Ishikawa (cell line): ENCODE results near the gene SAXO1.

ENCODE experiments used
- CEBPB ChIP-seq: IDR thresholded peaks from 2 replicates; pipeline ENCODE4 v1.6.1; 2012
- CREB1 ChIP-seq: IDR thresholded peaks from 2 replicates; pipeline ENCODE4 v1.6.1; 2012; ENCODE audit warnings: low read depth
- EGR1 ChIP-seq: IDR thresholded peaks from 2 replicates; pipeline ENCODE4 v1.6.1; 2012
- EP300 ChIP-seq: IDR thresholded peaks from 2 replicates; pipeline ENCODE4 v1.6.1; 2012; ENCODE audit warnings: borderline replicate concordance
- FOXM1 ChIP-seq: IDR thresholded peaks from 2 replicates; pipeline ENCODE4 v1.6.1; 2012; ENCODE audit warnings: low read depth, borderline replicate concordance
- NFIC ChIP-seq: IDR thresholded peaks from 2 replicates; pipeline ENCODE4 v1.6.1; 2012
- RAD21 ChIP-seq: IDR thresholded peaks from 2 replicates; pipeline ENCODE4 v1.6.1; 2012; ENCODE audit warnings: low read depth
- TAF1 ChIP-seq: IDR thresholded peaks from 2 replicates; pipeline ENCODE4 v1.6.1; 2012; ENCODE audit warnings: low read depth, mild to moderate bottlenecking
- TCF12 ChIP-seq: IDR thresholded peaks from 2 replicates; pipeline ENCODE4 v1.6.1; 2012; ENCODE audit warnings: low read depth
- TEAD4 ChIP-seq: IDR thresholded peaks from 2 replicates; pipeline ENCODE4 v1.6.1; 2012
- YY1 ChIP-seq: IDR thresholded peaks from 2 replicates; pipeline ENCODE4 v1.6.1; 2012; ENCODE audit warnings: low read depth
- ZBTB7A ChIP-seq: IDR thresholded peaks from 2 replicates; pipeline ENCODE4 v1.6.1; 2012; ENCODE audit warnings: low read depth
- TF ChIP-seq, protein P1 (sequence below): IDR thresholded peaks from 2 replicates; pipeline ENCODE4 v1.6.1; 2012; ENCODE audit warnings: low read depth, mild to moderate bottlenecking
- TF ChIP-seq, protein P2 (sequence below): IDR thresholded peaks from 2 replicates; pipeline ENCODE4 v1.6.1; 2012
- TF ChIP-seq, protein P3 (sequence below): IDR thresholded peaks from 2 replicates; pipeline ENCODE4 v1.6.1; 2012

The SAXO1 gene

DNA sequence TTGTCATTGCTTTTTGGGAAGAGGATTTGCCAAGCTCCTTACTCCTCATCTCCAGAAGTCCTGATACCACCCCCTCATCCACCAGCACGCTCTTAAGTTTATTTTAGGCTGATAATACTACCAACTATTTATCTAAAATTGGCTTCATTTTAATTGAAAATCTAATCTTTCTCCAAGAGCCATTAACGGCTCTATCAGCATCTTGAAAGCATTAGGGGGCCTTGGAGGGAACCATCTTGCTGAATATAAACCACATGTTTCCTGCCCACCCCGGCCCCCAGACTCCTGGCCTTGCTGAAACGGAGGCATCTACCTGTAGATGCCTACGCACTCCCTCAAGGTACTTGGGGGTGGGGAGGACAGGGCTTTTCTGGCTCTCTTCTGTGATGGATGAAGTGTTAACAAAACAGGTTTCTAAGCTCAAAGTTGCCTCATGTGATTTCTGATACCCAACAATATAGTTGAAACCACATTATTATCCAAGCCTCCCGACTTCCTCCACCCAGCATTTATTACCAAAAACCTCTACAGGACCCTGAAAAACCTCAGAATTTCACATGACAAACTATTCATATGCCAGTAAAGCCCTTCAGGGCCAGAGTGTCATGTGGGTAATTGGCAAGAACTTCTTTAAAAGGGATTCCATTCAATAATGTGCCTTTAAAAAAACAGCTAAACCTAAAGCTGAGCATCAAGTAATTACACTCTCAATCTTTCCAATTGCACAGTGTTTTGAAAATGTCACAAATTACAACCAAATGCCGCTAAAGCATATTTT is 96.7 kb downstream of the SAXO1 start:
- TF ChIP-seq EP300 (no peak), CEBPB (no peak), CREB1 (no peak), FOXM1 (no peak), EGR1 (no peak), TCF12 (no peak), TEAD4 (no peak), YY1 (no peak), NFIC (no peak), ZBTB7A (no peak), TAF1 (no peak), RAD21 (no peak)
- TF ChIP-seq, protein P1, sequence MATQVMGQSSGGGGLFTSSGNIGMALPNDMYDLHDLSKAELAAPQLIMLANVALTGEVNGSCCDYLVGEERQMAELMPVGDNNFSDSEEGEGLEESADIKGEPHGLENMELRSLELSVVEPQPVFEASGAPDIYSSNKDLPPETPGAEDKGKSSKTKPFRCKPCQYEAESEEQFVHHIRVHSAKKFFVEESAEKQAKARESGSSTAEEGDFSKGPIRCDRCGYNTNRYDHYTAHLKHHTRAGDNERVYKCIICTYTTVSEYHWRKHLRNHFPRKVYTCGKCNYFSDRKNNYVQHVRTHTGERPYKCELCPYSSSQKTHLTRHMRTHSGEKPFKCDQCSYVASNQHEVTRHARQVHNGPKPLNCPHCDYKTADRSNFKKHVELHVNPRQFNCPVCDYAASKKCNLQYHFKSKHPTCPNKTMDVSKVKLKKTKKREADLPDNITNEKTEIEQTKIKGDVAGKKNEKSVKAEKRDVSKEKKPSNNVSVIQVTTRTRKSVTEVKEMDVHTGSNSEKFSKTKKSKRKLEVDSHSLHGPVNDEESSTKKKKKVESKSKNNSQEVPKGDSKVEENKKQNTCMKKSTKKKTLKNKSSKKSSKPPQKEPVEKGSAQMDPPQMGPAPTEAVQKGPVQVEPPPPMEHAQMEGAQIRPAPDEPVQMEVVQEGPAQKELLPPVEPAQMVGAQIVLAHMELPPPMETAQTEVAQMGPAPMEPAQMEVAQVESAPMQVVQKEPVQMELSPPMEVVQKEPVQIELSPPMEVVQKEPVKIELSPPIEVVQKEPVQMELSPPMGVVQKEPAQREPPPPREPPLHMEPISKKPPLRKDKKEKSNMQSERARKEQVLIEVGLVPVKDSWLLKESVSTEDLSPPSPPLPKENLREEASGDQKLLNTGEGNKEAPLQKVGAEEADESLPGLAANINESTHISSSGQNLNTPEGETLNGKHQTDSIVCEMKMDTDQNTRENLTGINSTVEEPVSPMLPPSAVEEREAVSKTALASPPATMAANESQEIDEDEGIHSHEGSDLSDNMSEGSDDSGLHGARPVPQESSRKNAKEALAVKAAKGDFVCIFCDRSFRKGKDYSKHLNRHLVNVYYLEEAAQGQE, result no peak
- TF ChIP-seq, protein P2, sequence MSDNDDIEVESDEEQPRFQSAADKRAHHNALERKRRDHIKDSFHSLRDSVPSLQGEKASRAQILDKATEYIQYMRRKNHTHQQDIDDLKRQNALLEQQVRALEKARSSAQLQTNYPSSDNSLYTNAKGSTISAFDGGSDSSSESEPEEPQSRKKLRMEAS, result no peak
- TF ChIP-seq, protein P3, sequence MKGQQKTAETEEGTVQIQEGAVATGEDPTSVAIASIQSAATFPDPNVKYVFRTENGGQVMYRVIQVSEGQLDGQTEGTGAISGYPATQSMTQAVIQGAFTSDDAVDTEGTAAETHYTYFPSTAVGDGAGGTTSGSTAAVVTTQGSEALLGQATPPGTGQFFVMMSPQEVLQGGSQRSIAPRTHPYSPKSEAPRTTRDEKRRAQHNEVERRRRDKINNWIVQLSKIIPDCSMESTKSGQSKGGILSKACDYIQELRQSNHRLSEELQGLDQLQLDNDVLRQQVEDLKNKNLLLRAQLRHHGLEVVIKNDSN, result no peak

DNA sequence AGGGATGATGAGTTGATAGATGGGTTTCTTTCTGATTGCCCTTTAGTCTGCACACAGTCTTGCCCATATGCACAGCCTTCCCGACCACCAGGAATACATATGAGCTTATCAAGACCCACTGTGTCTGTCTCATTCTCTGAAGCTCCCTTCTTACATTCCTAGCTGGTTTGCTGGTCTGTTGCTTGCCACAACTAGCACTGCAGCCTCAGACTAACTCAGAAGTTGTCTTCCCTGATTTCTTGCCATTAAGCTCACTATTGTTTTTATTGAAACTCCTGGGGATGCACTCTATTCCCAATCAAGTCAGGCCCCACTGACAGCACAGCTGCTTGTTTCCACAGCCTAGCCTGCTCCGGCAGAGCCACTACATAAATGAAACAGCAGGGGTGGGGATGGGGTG is 97.5 kb downstream of the SAXO1 start:
- no peak for TF ChIP-seq EGR1
- TF ChIP-seq CEBPB, result no peak
- TF ChIP-seq, protein P2, result no peak
- TF ChIP-seq RAD21, result no peak
- TF ChIP-seq, protein P3, result no peak
- TF ChIP-seq NFIC, result no peak
- TF ChIP-seq TAF1, result no peak
- TF ChIP-seq, protein P1, result no peak
- TF ChIP-seq TCF12, result no peak
- TF ChIP-seq YY1, result no peak
- no peak for TF ChIP-seq FOXM1
- no peak for TF ChIP-seq TEAD4
- no peak for TF ChIP-seq ZBTB7A

DNA sequence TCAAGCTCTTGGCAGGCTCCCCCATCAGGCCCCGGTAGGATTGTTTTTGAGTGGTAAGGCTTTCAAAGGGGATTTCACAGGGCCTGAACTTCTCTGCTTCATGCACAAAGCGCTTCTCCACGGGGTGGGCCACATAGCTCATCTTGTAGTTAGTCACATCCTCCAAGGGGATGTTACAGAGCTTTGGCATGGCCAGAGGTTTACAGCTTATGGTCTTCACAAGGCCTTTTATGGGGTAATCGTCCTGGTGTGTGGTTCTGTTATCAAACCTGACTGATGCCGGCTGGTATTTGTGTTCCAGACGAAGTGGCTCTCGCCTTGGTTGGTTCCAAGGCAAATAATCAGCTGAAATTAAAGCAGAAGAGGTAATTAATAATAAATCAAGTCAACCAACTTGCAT is 104.3 kb downstream of the SAXO1 start:
- TF ChIP-seq CEBPB, result no peak
- TF ChIP-seq FOXM1, result no peak
- TF ChIP-seq, protein P2, result no peak
- TF ChIP-seq RAD21, result no peak
- TF ChIP-seq EP300, result no peak
- TF ChIP-seq CREB1, result no peak
- TF ChIP-seq TAF1, result no peak
- no peak for TF ChIP-seq TCF12
- TF ChIP-seq EGR1, result no peak
- TF ChIP-seq YY1, result no peak
- TF ChIP-seq TEAD4, result no peak
- TF ChIP-seq, protein P1, result no peak
- no peak for TF ChIP-seq NFIC
- no peak for TF ChIP-seq ZBTB7A
- TF ChIP-seq, protein P3, result no peak

DNA sequence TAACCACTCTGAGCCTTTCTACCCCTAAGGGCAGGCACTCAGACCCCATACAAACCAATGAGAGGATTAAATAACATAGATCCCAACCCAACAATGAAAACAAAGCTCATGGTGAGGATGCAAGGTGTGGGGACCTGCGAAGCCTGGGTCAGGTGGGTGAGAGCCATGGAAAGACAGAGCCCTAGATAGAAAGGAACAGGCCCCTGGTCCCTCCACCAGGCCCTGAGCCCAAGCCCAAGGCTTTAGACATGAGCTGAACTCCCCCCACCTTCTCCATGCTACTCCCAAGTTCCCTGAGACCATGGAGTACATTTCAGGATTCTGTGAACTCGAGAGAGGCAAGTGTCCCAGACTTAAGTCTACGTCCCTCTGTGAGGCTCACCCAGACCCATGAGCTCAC is 106.5 kb downstream of the SAXO1 start:
- TF ChIP-seq, protein P1, result no peak
- TF ChIP-seq EP300 (no peak), YY1 (no peak), CREB1 (no peak), CEBPB (no peak), EGR1 (no peak), RAD21 (no peak), FOXM1 (no peak), ZBTB7A (no peak), TEAD4 (no peak), TAF1 (no peak), TCF12 (no peak), NFIC (no peak)
- TF ChIP-seq, protein P2, result no peak
- TF ChIP-seq, protein P3, result no peak
